OCI-LY3 (cell line): ENCODE results near the gene MAP2K7.

ENCODE experiments used
- H2AFZ ChIP-seq: fragments of 200-600, 300-600 bp; shearing (Covaris generic); 2 replicates; pipeline ENCODE4 v1.6.0; 2014; ENCODE audit warnings: antibody characterized with exemption, low read depth, low read length
- H3K27ac ChIP-seq: fragments of 200-600, 300-600 bp; sonication (generic); 2 replicates; pipeline ENCODE4 v1.5.1; 2014; ENCODE audit warnings: mild to moderate bottlenecking, low read length, moderate library complexity, mixed read lengths
- H3K27me3 ChIP-seq: fragments of 200-600, 300-600 bp; sonication (generic); 2 replicates; pipeline ENCODE4 v1.6.1; 2014; ENCODE audit warnings: low read depth, low read length, mixed read lengths
- H3K36me3 ChIP-seq: fragments of 200-600, 300-600 bp; sonication (generic); replicated peaks from 2 replicates; pipeline ENCODE3; 2014; ENCODE audit warnings: low read depth, low read length, mixed read lengths
- H3K4me1 ChIP-seq: fragments of 300-600, 200-600 bp; sonication (generic); 2 replicates; pipeline ENCODE4 v1.6.1; 2014; ENCODE audit warnings: low read length, mixed read lengths
- H3K4me2 ChIP-seq: fragments of 200-600, 300-600 bp; sonication (generic); 2 replicates; pipeline ENCODE4 v1.6.1; 2014; ENCODE audit warnings: low read length, mixed read lengths
- H3K4me3 ChIP-seq: fragments of 300-600, 200-600 bp; sonication (generic); 2 replicates; pipeline ENCODE4 v1.5.1; 2014; ENCODE audit warnings: antibody characterized with exemption, mild to moderate bottlenecking, low read length, moderate library complexity
- H3K79me2 ChIP-seq: fragments of 300-600, 200-600 bp; shearing (Covaris generic); 2 replicates; pipeline ENCODE4 v1.6.1; 2014; ENCODE audit warnings: mild to moderate bottlenecking, low read length, mixed read lengths
- H3K9ac ChIP-seq: fragments of 300-600, 200-600 bp; shearing (Covaris generic); 2 replicates; pipeline ENCODE4 v1.6.0; 2014; ENCODE audit warnings: mild to moderate bottlenecking, low read length, moderate library complexity
- H3K9me3 ChIP-seq: fragments of 200-600, 300-600 bp; shearing (Covaris generic); 2 replicates; pipeline ENCODE4 v1.6.1; 2014; ENCODE audit warnings: low read length, mixed read lengths; ENCODE audit not compliant: insufficient read depth
- H4K20me1 ChIP-seq: fragments of 200-600, 300-600 bp; sonication (generic); 2 replicates; pipeline ENCODE4 v1.6.1; 2016; ENCODE audit warnings: low read length, mixed read lengths; ENCODE audit not compliant: insufficient read depth
- CTCF ChIP-seq: fragments of 200-600, 300-600 bp; sonication (generic); IDR thresholded peaks from 2 replicates; pipeline ENCODE4 v1.5.1; 2014; ENCODE audit warnings: antibody characterized with exemption, low read length, low read depth
- EZH2phosphoT487 ChIP-seq: fragments of 200-600 bp; shearing (Covaris generic); IDR thresholded peaks from 2 replicates; pipeline ENCODE4 v1.6.1; 2018; ENCODE audit warnings: antibody characterized with exemption, mixed run types, low read depth

MAP2K7 gene

GRCh38 chr19:7895565-7895964 is 8.1 kb upstream of the MAP2K7 start:
- Histone ChIP-seq H2AFZ (no peak overlapping the region), H3K4me2 (no peak overlapping the region), H3K9ac (no peak overlapping the region), H3K4me3 (no peak overlapping the region), H3K9me3 (no peaks in the 10 kb centered on the region), H3K27me3 (no peaks in the 10 kb centered on the region), H4K20me1 (no peaks in the 10 kb centered on the region), H3K27ac (no peak overlapping the region), H3K4me1 (no peaks in the 10 kb centered on the region), H3K36me3 (no peaks in the 10 kb centered on the region), H3K79me2 (no peaks in the 10 kb centered on the region)
- no peak for TF ChIP-seq EZH2phosphoT487
- no peak for TF ChIP-seq CTCF

- TF ChIP-seq CTCF (no peak), EZH2phosphoT487 (no peak)
- no peak overlapping the region for H3K4me2 ChIP-seq
- no peak overlapping the region for H3K9ac ChIP-seq
- no peaks in the 10 kb centered on the region for H3K27me3 ChIP-seq
- no peaks in the 10 kb centered on the region for H3K79me2 ChIP-seq
- no peak overlapping the region for H3K4me3 ChIP-seq
- no peaks in the 10 kb centered on the region for H3K36me3 ChIP-seq
- no peak overlapping the region for H2AFZ ChIP-seq
- H4K20me1 ChIP-seq, result no peaks in the 10 kb centered on the region
- H3K4me1 ChIP-seq, result no peaks in the 10 kb centered on the region
- H3K27ac ChIP-seq, result no peak overlapping the region
- no peaks in the 10 kb centered on the region for H3K9me3 ChIP-seq
These were observed 6.4 kb upstream of the MAP2K7 start for GRCh38 chr19:7897292-7897691.

GRCh38 chr19:7898967-7899366 is 4.7 kb upstream of the MAP2K7 start:
- TF ChIP-seq EZH2phosphoT487, result no peak
- TF ChIP-seq CTCF, result no peak
- peaks cover 10% of the 10 kb centered on the region for H3K79me2 ChIP-seq
- no peak overlapping the region for H3K4me3 ChIP-seq
- no peak overlapping the region for H2AFZ ChIP-seq
- no peaks in the 10 kb centered on the region for H3K9me3 ChIP-seq
- H4K20me1 ChIP-seq, result no peaks in the 10 kb centered on the region
- H3K4me2 ChIP-seq, result no peak overlapping the region
- H3K27ac ChIP-seq, result no peak overlapping the region
- H3K4me1 ChIP-seq, result peaks cover 7% of the 10 kb centered on the region
- no peak overlapping the region for H3K9ac ChIP-seq
- H3K36me3 ChIP-seq, result no peaks in the 10 kb centered on the region
- no peaks in the 10 kb centered on the region for H3K27me3 ChIP-seq

- Histone ChIP-seq H3K4me1 (peaks cover 11% of the 10 kb centered on the region), H3K36me3 (no peaks in the 10 kb centered on the region), H3K9me3 (no peaks in the 10 kb centered on the region), H3K4me2 (no peak overlapping the region), H3K4me3 (no peak overlapping the region), H3K9ac (no peak overlapping the region), H3K79me2 (peaks cover 19% of the 10 kb centered on the region), H2AFZ (no peak overlapping the region), H4K20me1 (peaks cover 6% of the 10 kb centered on the region; the same call in 1 of the 2 replicates), H3K27ac (no peak overlapping the region), H3K27me3 (no peaks in the 10 kb centered on the region)
- no peak for TF ChIP-seq EZH2phosphoT487
These were observed 3.8 kb upstream of the MAP2K7 start for GRCh38 chr19:7899751-7900378.
